Measurements from ENCODE around the gene GNAL.

- TF ChIP-seq SIN3A (IDR thresholded peaks at IDR 0.05; ENCODE audit: borderline replicate concordance, insufficient read depth, low read length) (no peak), TAF1 (IDR thresholded peaks at IDR 0.05; ENCODE audit: borderline replicate concordance, insufficient read depth, low read length) (no peak)
Measured at GRCh38 chr18:11669271-11669947, 19.7 kb upstream of the GNAL start.
